MCF 10A (cell line): ENCODE results near the gene CALHM1. TPM values are rescaled to one million over a fixed set of nuclear protein-coding genes. Genes with fewer than 3 reads are reported as not detected.

Experiments
- BruUV-seq: library from RNA; stranded (reverse); fragments of 400-500 nt; replicated peaks from 2 replicates; lab custom pipeline; 2021; lab: Mats Ljungman, UMichigan
- CTCF ChIA-PET: fragments of 300-600 bp; sonication (Branson Sonifier 250); formaldehyde crosslinking; extraction: SDS; loops from one replicate; lab custom pipeline; 2021; ENCODE audit warnings: antibody characterized with exemption, inconsistent platforms; lab: Yijun Ruan, JAX
- POLR2A ChIA-PET: fragments of 300-600, 350-650 bp; sonication (Branson Sonifier 250); formaldehyde crosslinking; extraction: SDS; loops from one replicate; lab custom pipeline; 2020; ENCODE audit warnings: antibody characterized with exemption, inconsistent platforms; lab: Yijun Ruan, JAX
- DNase-seq: peaks from one replicate; pipeline ENCODE4 v3.0.0-alpha.2; 2018; ENCODE audit not compliant: unreplicated experiment
- H3K27ac Mint-ChIP-seq: one replicate; pipeline ENCODE4 v1.8.0; 2022; ENCODE audit warnings: mild to moderate bottlenecking, low read depth, mixed read lengths; ENCODE audit not compliant: unreplicated experiment
- H3K27me3 Mint-ChIP-seq: one replicate; pipeline ENCODE4 v1.8.0; 2022; ENCODE audit warnings: mixed read lengths; ENCODE audit not compliant: insufficient read depth, unreplicated experiment
- H3K36me3 Mint-ChIP-seq: one replicate; pipeline ENCODE4 v1.8.0; 2022; ENCODE audit warnings: mild to moderate bottlenecking, moderate library complexity, mixed read lengths; ENCODE audit not compliant: insufficient read depth, unreplicated experiment
- H3K4me1 Mint-ChIP-seq: one replicate; pipeline ENCODE4 v1.8.0; 2022; ENCODE audit warnings: mixed read lengths; ENCODE audit not compliant: insufficient read depth, unreplicated experiment
- H3K4me3 Mint-ChIP-seq: one replicate; pipeline ENCODE4 v1.8.0; 2022; ENCODE audit warnings: mild to moderate bottlenecking, moderate library complexity, mixed read lengths; ENCODE audit not compliant: unreplicated experiment
- H3K9me3 Mint-ChIP-seq: one replicate; pipeline ENCODE4 v1.8.0; 2022; ENCODE audit warnings: mixed read lengths; ENCODE audit not compliant: unreplicated experiment
- intact Hi-C: fragments of 100-400 bp; cut with micrococcal nuclease; formaldehyde crosslinking; loops from 2 replicates; pipeline ENCODE4 v1.14.1; 2022
- total RNA-seq: library from RNA; stranded (reverse); gene quantifications from 2 replicates; pipeline ENCODE4 v1.2.3, GENCODE V29; 2022
- TF ChIP-seq, protein P1 (sequence below): fragments of 200-600 bp; IDR thresholded peaks from one replicate; pipeline ENCODE4 v1.8.0; 2022; ENCODE audit warnings: antibody characterized with exemption, mild to moderate bottlenecking; ENCODE audit not compliant: unreplicated experiment

The CALHM1 gene
- total RNA-seq, 1 experiment from 2014 or later = not detected

DNA sequence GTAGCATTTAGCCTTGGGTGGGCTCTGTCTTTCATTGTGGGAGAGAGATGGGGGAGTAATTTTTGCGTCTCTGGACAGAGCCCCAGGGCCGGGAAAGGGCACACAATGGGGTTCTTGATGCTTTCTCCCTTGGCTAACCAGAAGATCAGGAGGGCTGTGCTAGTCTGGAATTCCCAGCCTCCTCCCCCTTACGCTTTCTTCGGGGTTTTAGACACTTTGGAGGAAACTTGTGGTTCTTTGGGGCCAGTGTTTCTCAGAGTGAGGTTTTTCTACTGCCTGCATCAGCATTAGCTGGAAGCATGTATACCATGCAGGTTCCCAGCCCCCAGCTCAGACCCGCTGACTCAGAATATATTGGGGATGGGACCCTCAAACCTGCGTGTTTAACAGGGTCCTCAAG, 41.8 kb upstream of the CALHM1 start:
- TF ChIP-seq, protein P1, sequence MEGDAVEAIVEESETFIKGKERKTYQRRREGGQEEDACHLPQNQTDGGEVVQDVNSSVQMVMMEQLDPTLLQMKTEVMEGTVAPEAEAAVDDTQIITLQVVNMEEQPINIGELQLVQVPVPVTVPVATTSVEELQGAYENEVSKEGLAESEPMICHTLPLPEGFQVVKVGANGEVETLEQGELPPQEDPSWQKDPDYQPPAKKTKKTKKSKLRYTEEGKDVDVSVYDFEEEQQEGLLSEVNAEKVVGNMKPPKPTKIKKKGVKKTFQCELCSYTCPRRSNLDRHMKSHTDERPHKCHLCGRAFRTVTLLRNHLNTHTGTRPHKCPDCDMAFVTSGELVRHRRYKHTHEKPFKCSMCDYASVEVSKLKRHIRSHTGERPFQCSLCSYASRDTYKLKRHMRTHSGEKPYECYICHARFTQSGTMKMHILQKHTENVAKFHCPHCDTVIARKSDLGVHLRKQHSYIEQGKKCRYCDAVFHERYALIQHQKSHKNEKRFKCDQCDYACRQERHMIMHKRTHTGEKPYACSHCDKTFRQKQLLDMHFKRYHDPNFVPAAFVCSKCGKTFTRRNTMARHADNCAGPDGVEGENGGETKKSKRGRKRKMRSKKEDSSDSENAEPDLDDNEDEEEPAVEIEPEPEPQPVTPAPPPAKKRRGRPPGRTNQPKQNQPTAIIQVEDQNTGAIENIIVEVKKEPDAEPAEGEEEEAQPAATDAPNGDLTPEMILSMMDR = no peak
- Mint-ChIP-seq H3K4me1 (peaks cover 6% of the 10 kb centered on the region), H3K36me3 (no peaks in the 10 kb centered on the region), H3K4me3 (no peak overlapping the region), H3K9me3 (no peaks in the 10 kb centered on the region), H3K27ac (no peak overlapping the region), H3K27me3 (peaks cover 46% of the 10 kb centered on the region)
- ChIA-PET CTCF (interaction anchor here (1.9 kb wide), 1 partner anchor 15 kb away, joined by 6 read pairs; no protein-coding TSS in a partner anchor), POLR2A (interaction anchor here (0.9 kb wide), 1 partner anchor 80 kb away, joined by 3 read pairs; no protein-coding TSS in a partner anchor)
- no TSS peak for BruUV-seq
- DNase-seq = no peak
- intact Hi-C loops = no loop called here

DNA sequence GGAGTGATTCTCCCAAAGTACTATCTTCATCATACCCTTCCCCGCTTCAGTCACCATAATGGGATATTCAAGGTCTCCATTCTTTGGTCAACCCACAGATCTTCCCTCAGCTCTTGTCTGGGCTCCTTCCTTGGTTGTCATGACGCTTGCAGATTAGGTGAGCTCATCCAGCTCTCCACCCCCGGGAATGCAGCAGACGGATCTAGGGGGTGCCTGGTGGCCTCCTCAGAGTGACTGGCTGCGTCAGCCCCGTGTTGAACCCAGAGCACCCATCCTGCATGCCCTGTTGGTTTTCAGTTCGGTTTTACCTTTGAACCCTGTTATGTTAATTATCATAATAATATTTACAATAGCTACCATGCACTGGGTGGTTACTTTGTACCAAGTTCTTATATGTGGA, 41.2 kb upstream of the CALHM1 start:
- peaks cover 6% of the 10 kb centered on the region for H3K4me1 Mint-ChIP-seq
- BruUV-seq = no TSS peak
- no peaks in the 10 kb centered on the region for H3K9me3 Mint-ChIP-seq
- no peaks in the 10 kb centered on the region for H3K36me3 Mint-ChIP-seq
- no peak overlapping the region for H3K4me3 Mint-ChIP-seq
- no peak overlapping the region for H3K27ac Mint-ChIP-seq
- intact Hi-C loops = no loop called here
- ChIA-PET CTCF (interaction anchor here (0.7 kb wide), 2 partner anchors 9 to 14 kb away, joined by 3 read pairs; no protein-coding TSS in a partner anchor), POLR2A (interaction anchor here (0.6 to 0.9 kb wide), 2 partner anchors 34 to 81 kb away, joined by 3 read pairs; no protein-coding TSS in a partner anchor)
- H3K27me3 Mint-ChIP-seq = peaks cover 47% of the 10 kb centered on the region
- no peak for DNase-seq
- TF ChIP-seq, protein P1 = no peak

DNA sequence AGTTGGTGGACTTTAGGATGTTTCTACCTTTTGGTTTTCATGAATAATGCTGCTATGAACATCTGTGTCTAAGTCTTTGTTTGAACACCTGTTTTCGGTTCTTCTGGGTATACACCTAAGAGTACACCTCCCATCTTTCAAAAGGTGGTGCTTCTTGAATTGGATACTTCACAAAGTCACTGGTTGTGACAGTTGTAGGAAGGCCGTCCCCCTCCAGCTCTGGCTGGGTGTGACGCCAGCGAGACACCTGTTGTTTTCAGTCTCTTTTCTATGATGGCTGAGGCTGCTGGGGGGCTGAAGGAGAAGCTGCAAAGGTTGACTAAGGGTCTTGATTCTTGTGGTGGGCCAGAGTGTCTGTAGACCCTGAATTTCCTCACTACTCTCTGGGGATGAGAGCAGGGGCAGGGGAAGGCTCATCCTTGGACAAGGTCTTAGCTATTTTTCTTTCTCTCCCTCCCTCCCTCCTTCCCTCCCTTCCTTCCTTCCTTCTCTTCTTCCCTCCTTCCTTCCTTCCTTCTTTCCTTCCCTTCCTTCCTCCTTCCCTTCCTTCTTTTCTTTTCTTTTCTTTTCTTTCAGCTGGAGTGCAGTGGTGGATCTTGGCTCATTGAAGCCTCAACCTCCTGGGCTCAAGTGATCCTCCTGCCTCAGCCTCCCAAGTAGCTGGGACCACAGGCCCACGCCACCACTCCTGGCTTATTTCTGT, 40.4 kb upstream of the CALHM1 start:
- H3K36me3 Mint-ChIP-seq = no peaks in the 10 kb centered on the region
- TF ChIP-seq, protein P1 = no peak
- H3K9me3 Mint-ChIP-seq = no peaks in the 10 kb centered on the region
- H3K4me1 Mint-ChIP-seq = peaks cover 2% of the 10 kb centered on the region
- H3K27ac Mint-ChIP-seq = no peak overlapping the region
- ChIA-PET CTCF (interaction anchor here (0.7 kb wide), 1 partner anchor 14 kb away, joined by 3 read pairs; no protein-coding TSS in a partner anchor), POLR2A (interaction anchor here (0.9 kb wide), 1 partner anchor 82 kb away, joined by 3 read pairs; no protein-coding TSS in a partner anchor)
- no TSS peak for BruUV-seq
- DNase-seq = no peak
- H3K4me3 Mint-ChIP-seq = no peak overlapping the region
- peaks cover 55% of the 10 kb centered on the region for H3K27me3 Mint-ChIP-seq
- intact Hi-C loops = no loop called here

GRCh38 chr10:103497161-103497915, 38.6 kb upstream of the CALHM1 start:
- DNase-seq = no peak
- BruUV-seq = no TSS peak
- Mint-ChIP-seq H3K36me3 (no peaks in the 10 kb centered on the region), H3K9me3 (no peaks in the 10 kb centered on the region), H3K4me3 (no peak overlapping the region), H3K27ac (no peak overlapping the region), H3K4me1 (peaks cover 7% of the 10 kb centered on the region), H3K27me3 (peaks cover 56% of the 10 kb centered on the region)
- intact Hi-C loops = no loop called here
- TF ChIP-seq, protein P1 = no peak
- POLR2A ChIA-PET = no interaction called here
- CTCF ChIA-PET = interaction anchor here (0.7 kb wide), 1 partner anchor 7 kb away, joined by 3 read pairs; no protein-coding TSS in a partner anchor
